HG02678 (cell line): ENCODE measurements around the gene OSBP2.

ENCODE experiments used
- ATAC-seq: cut with Tn5 transposase; IDR thresholded peaks from one replicate; pipeline ENCODE4 v1.9.1; 2021; ENCODE audit warnings: mild to moderate bottlenecking, moderate library complexity; ENCODE audit not compliant: unreplicated experiment

OSBP2 gene

DNA sequence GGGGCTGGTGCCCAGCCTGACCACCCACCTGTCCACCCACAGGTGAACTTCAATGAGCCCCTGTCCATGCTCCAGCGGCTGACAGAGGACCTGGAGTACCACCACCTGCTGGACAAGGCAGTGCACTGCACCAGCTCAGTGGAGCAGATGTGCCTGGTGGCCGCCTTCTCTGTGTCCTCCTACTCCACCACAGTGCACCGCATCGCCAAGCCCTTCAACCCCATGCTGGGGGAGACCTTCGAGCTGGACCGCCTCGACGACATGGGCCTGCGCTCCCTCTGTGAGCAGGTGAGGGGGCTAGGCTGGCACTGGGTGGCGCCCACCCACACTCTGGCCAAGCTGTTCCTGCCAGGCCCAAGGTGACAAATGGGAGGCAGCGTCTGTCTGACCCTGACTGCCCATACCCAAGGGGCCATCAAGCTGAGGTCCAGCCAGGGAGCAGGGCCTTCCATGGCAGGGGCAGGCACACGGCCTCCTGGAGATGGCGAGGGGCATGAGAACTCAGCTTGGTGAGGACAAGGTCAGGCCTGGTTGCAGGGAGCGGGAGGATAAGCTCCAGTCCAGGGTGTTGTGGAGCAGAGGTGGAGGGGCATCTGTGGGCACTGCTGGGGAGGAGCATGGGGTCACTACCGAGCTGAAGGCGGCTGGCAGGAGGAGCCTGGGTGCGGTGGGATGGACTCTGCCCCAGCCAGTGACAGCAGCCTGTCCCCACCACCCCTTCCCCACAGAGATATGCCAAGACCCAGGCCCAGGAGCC, 196.2 kb downstream of the OSBP2 start:
- ATAC-seq: no peak

DNA sequence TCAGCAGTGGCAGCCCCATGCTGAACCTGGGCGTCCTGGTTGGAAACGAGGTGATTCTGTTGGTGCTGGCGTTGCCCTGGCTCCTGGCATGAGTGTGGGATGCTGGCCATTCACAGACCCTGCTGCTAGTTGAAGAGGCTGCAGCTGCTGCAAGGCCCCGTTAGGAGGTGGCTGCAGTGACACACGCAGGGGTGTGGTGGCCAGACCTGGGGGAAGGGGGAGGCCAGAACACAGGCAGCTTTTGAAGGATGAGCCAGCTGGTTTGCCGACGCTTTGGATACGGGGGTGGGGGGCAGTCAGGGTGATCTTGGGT, 196.7 kb downstream of the OSBP2 start:
- ATAC-seq: no peak

DNA sequence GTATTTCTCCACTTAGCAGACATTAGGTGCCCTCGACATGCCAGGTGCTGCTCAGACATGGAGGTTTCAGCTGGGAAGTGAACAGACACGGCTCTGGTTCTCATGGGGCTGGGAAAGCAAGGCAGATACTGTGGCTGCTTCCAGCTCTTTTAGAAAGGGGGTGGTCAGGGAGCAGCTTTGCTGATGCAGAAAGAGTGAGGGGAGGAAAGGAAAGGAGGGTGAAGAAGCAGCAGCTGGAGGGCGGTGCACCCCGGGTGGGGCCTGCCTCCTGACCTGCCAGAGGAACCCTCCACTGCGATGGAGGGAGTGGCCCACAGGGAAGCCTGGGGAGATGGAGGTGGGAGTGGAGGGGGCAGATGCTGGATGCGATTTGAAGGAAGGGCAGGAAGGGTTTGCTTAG, 197.1 kb downstream of the OSBP2 start:
- ATAC-seq: no peak

DNA sequence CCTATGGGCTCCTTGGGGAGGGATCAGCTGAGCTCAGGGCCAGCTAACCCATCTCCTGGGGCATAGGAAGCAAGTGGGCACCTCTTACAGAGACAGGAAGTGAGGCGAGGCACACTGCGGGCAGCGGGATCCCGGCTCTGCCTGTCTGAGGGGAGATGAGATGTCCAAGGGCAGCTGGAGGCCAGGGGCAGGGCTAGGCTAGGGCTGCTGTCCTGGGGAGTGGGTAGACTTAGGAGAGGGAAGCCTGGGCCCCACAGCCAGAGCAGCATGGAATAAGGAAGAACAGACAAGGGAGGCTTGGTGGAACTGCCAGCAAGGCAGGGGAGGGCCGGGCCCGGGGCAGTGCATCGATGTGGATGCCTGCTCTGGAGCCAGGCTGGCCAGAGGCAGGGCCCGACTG, 197.6 kb downstream of the OSBP2 start:
- no peak for ATAC-seq

DNA sequence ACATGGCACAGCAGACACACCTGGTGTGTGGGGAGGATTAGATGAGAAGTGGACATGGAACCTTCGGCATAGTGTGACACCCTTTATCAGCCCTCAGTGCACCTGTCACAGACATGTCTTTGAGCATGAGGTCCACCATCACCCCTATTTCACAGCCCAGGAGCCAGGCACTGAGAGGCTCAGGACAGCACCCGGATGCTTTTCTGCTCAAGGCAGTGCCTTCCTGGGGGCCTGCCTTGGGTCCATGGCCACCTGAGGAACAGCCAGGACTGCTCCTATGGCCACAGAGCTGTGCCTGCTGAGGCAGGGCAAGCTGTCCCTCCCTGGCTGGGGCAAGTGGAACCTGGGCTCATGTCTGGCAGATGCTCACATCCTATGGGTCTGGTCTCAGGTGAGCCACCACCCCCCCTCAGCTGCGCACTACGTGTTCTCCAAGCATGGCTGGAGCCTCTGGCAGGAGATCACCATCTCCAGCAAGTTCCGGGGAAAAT, 198.1 kb downstream of the OSBP2 start:
- ATAC-seq: no peak

DNA sequence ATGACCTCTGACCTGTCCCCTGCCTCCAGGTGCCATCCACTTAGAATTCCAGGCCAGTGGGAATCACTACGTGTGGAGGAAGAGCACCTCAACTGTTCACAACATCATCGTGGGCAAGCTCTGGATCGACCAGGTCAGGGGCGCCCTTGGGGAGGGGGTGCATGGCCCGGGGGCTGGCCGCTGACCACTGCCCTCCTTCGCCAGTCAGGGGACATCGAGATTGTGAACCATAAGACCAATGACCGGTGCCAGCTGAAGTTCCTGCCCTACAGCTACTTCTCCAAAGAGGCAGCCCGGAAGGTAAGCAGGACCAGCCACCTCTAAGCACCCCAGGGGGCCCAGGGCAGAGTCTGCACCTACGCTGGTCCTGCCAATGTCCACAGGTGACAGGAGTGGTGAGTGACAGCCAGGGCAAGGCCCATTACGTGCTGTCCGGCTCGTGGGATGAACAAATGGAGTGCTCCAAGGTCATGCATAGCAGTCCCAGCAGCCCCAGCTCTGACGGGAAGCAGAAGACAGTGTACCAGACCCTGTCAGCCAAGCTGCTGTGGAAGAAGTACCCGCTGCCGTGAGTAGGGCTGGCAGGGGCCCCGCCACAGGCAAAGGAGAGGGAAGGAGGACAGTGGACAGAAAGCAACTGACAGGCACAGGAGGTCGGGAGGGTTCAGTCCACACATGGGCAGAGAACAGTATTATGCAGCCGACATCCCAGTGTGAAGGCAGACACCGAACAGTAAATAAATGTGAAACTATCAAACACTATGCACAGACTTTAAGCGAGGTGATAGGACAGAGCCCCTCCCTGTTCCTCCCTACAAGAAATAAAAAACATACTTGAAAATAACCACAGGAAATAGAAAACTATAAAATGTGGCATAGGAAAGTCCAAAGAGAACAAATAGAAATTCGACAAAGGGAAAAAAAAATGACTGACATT, 199.0 kb downstream of the OSBP2 start:
- no peak for ATAC-seq

DNA sequence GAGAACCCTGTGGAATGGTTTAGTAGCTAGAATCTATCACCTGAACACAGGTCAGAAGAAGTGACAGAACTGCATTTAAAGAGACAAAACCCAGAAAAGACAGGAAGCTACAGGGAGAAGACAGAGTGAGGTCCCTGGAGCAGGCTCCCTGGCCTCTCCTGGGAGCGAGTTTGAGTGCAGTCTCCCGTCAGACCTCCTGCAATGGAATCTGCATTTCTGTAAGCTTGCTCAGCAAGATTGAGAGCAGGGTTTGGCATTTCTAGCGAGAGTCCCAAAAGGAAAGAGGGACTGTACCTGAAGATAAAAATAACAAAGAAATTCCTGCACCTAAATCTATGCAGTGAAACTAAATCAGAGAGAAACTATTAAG, 199.7 kb downstream of the OSBP2 start:
- no peak for ATAC-seq

DNA sequence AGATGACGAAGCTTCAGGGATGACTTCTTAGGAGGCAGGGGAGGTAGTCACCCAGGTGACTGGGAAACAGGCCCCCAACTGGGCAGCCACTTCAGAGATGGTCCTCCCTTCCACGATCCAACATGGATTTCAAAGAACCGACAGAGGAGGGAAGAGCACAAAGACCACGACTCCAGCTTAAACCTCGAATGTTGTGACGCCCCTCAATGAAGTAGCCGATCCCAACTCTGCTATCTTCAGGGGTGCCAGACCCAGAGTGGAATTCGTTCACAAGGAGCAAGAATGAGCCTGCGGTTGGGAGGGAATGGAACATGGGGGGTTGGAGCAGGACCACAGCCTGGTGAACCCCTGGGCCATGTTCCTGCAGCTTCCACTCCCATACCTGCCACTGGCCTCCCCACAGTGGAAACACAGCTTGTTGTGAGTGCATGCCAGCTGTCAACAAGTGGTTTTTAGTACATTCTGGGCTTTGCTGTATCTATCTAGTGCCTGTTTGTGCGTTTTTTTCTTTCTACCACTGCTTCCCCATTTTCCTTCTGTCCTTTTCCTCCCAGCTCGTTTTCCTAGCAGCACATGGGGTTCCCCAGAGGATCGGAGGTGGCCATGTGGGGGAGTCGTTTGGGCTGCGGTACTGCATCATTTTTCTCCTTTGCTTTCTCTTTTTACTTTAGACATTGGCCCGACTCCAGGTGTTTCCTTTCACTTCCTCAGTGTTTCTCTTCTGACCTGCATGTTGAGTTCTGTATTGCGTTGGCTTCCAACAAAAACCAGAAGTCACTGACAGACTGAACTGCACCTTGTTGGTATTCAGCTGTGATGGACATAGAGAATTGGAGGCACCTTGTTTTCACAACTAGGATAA, 208.1 kb downstream of the OSBP2 start:
- no peak for ATAC-seq

DNA sequence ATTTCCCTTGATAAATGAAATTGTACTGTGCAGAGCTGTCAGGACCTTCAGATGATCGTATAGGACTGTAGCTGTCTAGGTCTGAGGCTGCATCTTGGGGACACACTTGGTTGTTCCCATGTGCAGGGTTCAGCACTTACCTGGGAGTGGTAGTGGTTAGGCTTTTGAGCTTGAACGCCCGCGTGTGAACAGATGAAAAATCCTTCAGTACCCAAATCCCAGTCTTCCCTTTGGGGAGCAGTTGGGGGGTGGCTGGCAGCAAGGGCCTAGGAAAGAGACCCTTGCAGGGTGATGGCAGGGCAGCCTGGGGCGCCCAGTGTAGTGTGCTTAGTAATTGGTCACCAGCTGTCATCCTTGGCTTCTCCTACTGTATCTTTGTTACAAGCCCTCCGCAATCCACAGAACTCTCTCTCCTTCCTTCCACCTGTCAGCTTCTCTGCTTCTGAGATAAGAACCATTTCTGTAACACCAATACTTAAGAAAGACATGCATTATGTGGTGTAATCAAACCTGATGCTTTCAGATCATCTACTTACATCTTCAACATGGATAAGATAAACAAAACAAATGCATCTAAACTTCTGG, 209.3 kb downstream of the OSBP2 start:
- no peak for ATAC-seq

DNA sequence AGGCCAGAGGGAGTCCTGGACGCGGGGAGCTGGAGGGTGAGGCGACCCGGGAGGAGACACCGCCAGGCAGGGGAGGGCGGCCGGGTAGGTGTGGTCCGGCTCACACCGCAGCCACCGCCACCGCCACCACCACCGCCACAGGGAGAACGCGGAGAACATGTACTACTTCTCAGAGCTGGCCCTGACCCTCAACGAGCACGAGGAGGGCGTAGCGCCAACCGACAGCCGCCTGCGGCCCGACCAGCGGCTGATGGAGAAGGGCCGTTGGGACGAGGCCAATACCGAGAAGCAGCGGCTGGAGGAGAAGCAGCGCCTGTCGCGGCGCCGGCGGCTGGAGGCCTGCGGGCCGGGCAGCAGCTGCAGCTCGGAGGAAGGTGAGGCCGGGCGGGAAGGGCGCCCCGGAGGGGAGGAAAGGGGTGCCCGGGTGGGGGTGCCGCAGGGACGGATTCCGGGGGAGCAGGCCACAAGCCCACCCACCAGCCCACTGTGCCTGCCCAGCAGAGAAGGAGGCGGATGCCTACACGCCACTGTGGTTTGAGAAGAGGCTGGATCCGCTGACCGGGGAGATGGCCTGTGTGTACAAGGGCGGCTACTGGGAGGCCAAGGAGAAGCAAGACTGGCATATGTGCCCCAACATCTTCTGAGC, 211.1 kb downstream of the OSBP2 start:
- no peak for ATAC-seq

DNA sequence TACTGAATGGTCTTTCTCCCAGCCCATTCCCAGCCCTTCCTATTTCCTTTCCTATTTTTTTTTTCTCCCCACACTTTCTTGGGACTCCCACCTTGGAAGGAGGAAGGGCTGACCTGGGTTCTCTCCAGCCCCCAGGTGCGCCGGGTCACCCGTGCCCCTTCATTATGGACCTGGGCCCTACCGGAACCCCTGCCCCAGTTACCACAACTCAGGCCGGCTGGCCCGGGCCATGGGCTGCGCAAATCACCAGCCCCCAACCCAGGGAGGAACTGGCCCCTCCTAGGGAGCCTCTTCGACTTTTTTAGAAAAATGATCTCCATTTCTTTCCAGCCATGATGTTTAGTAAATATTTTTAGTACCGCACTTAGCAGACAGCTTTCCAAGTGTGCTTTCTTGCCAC, 211.7 kb downstream of the OSBP2 start:
- ATAC-seq: no peak

DNA sequence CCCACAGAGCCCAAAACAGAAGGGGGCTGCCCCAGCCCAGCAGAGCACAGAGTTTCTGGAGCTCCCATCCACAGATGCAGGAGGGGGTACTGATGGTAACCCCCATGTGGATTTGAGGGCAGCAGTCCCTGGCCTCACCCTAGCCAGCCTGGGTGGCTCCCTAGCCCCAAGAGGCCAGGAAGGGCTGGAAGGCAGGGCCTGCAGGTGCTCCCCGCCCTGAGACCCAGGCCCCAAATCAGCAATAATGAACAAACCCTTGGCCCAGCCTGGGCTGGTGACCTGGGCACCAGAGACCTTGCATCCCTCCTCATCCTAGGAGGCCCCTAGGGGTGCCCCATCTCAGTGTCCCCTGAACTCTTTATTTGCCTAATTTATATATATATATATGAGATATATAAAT, 212.3 kb downstream of the OSBP2 start:
- ATAC-seq: no peak

DNA sequence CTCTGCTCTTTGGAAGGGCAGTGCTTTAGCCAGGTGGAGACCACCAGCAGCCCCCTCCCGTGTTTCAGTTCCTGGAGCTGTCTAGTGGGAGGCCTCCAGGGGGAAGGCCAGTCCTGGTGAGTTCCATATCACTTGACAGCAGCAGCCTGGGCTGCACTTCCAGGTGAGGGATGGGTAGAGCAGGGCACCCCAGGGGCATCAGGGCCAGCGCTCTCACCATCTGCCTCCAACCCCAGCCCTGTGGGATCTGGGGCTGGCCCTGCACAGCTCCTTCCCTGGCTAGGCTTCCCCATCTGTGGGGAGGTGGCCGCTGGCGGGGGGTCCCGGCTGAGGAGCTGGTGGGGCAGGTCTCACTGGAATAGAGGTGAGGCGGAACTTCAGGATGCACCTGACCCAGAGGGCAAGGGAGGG, 213.4 kb downstream of the OSBP2 start:
- no peak for ATAC-seq

DNA sequence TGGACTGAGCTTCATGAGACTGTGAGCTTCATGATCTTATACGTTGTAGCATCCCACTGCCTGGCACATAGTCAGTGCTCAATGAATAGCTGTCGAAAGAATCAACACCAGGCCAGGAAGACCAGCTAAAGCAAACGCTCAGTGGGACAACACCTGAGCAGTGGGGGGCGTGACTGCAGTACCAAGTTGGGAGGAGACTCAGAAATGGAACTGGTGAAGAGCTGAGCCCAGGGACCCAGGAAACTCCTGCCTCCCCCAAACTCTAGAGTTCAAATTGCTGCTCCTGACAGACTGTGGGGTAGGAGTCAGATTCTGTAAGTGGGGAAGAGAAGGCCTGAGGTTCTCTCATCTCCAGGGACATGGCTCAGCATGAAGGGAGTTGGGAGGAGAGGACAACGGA, 214.6 kb downstream of the OSBP2 start:
- ATAC-seq: no peak

DNA sequence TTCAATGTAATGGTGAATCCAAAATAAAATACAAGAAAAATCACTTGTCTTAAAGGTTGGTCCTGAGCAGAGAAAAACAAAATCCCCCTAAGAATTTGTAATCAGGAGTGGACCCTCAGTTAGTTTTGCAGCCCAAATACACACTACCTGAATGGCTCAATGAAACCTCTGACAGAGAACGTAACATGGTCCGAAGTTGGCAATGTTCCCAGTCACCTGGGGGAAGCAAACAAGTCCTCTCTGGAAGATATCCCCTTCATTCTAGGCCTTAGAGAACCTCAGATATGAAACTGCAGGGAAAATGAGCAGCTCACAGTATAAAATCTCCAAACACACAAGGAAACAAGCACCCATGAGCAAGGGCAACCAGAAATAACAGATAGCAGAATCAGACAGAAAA, 215.7 kb downstream of the OSBP2 start:
- no peak for ATAC-seq

DNA sequence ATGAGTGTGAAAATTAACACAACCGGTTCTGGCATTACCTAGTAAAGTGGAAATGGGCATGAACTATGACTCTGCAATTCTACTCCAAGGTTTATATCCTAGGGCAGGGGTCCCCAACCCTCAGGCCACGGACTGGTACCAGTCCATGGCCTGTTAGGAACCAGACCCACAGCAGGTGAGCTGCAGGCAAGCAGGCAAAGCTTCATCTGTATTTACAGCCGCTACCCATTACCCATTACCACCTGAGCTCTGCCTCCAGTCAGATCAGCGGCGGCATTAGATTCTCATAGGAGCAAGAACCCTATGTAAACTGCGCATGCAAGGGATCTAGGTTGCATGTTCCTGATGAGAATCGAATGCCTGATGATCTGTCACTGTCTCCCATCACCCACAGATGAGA, 224.1 kb downstream of the OSBP2 start:
- ATAC-seq: no peak

DNA sequence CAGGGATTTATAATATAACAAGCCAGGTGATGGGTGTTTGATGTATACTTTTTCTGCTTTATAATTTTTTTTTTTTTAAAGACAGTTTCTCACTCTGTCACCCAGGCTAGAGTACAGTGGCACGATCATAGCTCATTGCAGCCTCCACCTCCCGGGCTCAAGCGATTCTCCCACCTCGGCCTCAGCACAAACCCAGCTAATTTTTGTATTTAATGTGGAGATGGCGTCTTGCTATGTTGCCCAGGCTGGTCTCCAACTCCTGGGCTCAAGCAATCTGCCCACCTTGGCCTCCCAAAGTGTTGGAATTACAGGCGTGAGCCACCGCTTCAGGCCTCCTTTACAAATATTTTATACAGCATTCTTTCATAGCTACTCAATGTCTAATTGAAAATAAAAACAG, 225.3 kb downstream of the OSBP2 start:
- ATAC-seq: no peak

DNA sequence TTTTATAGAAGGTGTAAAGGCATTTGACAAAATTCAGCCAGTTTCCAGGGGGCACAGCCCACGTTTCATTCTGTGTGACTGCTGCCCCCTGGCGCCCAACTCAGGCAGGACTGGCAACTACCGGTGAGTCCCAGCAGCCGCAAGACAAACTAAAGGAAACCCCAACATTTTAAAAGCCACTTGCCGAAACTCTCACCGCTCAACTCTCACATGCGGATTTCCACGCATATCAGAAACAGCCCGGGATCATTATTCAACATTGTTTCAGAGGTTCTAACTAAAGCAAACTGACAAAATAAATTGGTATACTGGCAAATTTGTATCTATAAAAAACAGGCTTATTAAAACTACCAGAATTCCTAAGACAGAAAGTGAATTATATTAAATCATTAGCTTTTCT, 225.7 kb downstream of the OSBP2 start:
- no peak for ATAC-seq

DNA sequence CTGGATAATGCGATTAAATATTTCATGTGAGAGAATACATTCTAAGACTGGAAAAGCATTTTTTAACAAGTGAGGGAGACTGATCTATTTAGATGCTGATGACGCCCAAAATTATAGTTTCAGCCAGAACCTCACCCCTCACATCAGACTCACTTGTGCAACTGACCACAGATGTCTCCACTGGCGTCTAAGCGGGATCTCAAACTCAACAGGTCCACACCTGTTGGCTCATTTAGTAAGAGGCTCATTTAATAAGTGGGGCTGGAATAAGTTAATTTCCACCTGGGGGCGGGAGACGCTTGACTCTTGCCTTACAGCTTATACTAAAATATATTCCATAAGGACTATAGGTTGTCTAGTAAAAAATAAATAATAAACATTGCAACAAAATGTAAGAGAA, 226.4 kb downstream of the OSBP2 start:
- ATAC-seq: no peak

DNA sequence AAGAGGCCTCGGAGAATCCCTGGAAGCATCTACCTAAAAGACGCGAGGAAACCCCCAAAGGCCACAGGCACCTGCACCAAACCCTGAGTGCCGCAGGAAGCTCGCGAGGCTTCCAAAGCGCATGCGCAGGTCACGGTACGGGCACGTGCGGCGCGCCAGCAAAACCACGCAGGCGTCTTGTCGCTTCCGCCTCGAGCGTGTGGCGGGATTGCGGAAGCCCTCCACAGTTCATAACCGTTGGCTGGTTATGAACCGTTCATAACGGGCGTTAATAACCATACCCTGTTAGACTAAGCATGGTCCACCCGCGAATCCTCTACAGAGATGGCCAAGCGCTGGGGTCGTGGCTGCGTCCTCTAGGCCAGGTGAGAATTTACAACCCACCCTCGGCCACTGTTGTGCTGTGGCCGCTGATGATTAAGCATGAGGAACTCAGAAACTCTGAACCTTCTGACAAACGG, 227.5 kb downstream of the OSBP2 start:
- ATAC-seq: no peak
